K562 (cell line): ENCODE results near the gene ZCCHC24. TPM values are rescaled to one million over a fixed set of nuclear protein-coding genes. Genes with fewer than 3 reads are reported as not detected.

Experiments used
- ATF3 ChIP-seq, 2 experiments: fragments of 450-650 bp in 1 of 2; sonication (generic) in 1 of 2; formaldehyde crosslinking in 1 of 2; IDR thresholded peaks in 1 of 2; conservative IDR thresholded peaks in 1 of 2; 2 replicates each; pipeline versions ENCODE4 v1.6.1 to v1.8.1; 2016 to 2023; ENCODE audit warnings: mild to moderate bottlenecking in 2 of 2, moderate library complexity in 2 of 2, inconsistent platforms in 1 of 2, missing genetic modification reagents in 1 of 2
- CBFA2T3 ChIP-seq: fragments of 450-650 bp; IDR thresholded peaks from 2 replicates; pipeline ENCODE4 v1.6.1; 2017
- CCNT2 ChIP-seq: IDR thresholded peaks from 2 replicates; pipeline ENCODE4 v1.6.1; 2011; ENCODE audit warnings: borderline replicate concordance, low read depth, mild to moderate bottlenecking, moderate library complexity, mixed read lengths, low read length; ENCODE audit not compliant: insufficient read length; ENCODE audit errors: extremely low read depth
- ETV1 ChIP-seq: fragments of 450-650 bp; conservative IDR thresholded peaks from 2 replicates; pipeline ENCODE4 v1.6.1; 2016; ENCODE audit warnings: missing genetic modification characterization, control low read depth, low read depth, missing compliant biosample characterization
- FOXA1 ChIP-seq: fragments of 450-650 bp; IDR thresholded peaks from 2 replicates; pipeline ENCODE4 v1.6.1; 2016; ENCODE audit warnings: mild to moderate bottlenecking, borderline replicate concordance
- HES1 ChIP-seq: fragments of 450-650 bp; IDR thresholded peaks from 2 replicates; pipeline ENCODE4 v1.6.1; 2016; ENCODE audit warnings: low read depth, mild to moderate bottlenecking, moderate library complexity
- ILF3 ChIP-seq: fragments of 450-650 bp; IDR thresholded peaks from 2 replicates; pipeline ENCODE4 v1.6.1; 2018; ENCODE audit warnings: antibody characterized with exemption, mild to moderate bottlenecking, moderate library complexity, borderline replicate concordance
- MGA ChIP-seq: fragments of 450-650 bp; IDR thresholded peaks from 2 replicates; pipeline ENCODE4 v1.6.1; 2016; ENCODE audit warnings: mild to moderate bottlenecking, moderate library complexity
- PHTF2 ChIP-seq: fragments of 250-450 bp; sonication (Bioruptor Pico); IDR thresholded peaks from 2 replicates; pipeline ENCODE4 v1.5.0; 2021; ENCODE audit warnings: mild to moderate bottlenecking
- POLR2AphosphoS2 ChIP-seq: IDR thresholded peaks from 2 replicates; pipeline ENCODE4 v1.6.1; 2012; ENCODE audit warnings: low read length, improper control_type of control experiment
- RBM25 ChIP-seq: fragments of 200-400 bp; formaldehyde crosslinking; IDR thresholded peaks from 2 replicates; pipeline ENCODE4 v1.6.1; 2018; ENCODE audit warnings: low read length, low read depth, moderate library complexity; ENCODE audit not compliant: severe bottlenecking
- RCOR1 ChIP-seq, 2 experiments: IDR thresholded peaks; 2 replicates each; pipeline ENCODE4 v1.6.1; 2012; ENCODE audit warnings: low read depth in 2 of 2, low read length in 2 of 2, borderline replicate concordance in 1 of 2, improper control_type of control experiment in 1 of 2
- SRSF3 ChIP-seq: fragments of 200-400 bp; formaldehyde crosslinking; IDR thresholded peaks from 2 replicates; pipeline ENCODE4 v1.6.1; 2016; ENCODE audit warnings: mild to moderate bottlenecking, low read length, moderate library complexity; ENCODE audit not compliant: insufficient read depth
- ZNF830 ChIP-seq: fragments of 250-450 bp; sonication (Bioruptor Pico); IDR thresholded peaks from 2 replicates; pipeline ENCODE4 v1.5.0; 2021; ENCODE audit warnings: mild to moderate bottlenecking
- polyA plus RNA-seq, 8 experiments: library from polyadenylated mRNA; depleted of rRNA in 4 of 8; stranded (reverse) in 5 of 8; unstranded in 3 of 8; fragments of >200 nt; fragmentation: Nextera tagmentation in 2 of 8; fragmentation: Illumina TruSeq in 1 of 8; extraction: Ambion mirVana in 2 of 8; extraction: Trizol in 1 of 8; gene quantifications; 2 replicates each; pipeline versions ENCODE4 v1.2.1 to v1.2.3, GENCODE V29; 2011 to 2014; ENCODE audit warnings: inconsistent platforms in 1 of 8, missing spikeins in 1 of 8
- total RNA-seq, 7 experiments: library from RNA; depleted of rRNA in 6 of 7; stranded (reverse); fragments of >200 nt in 6 of 7; fragmentation: Illumina TruSeq in 2 of 7; extraction: Trizol in 2 of 7; gene quantifications; 2 replicates each; pipeline versions ENCODE4 v1.2.1 to v1.2.3, GENCODE V29; 2011 to 2021; ENCODE audit warnings: low replicate concordance in 1 of 7

ZCCHC24 gene
- total and polyA plus RNA-seq, 9 of the 15 experiments (the other 6 are each of a cell fraction or from before 2014, with no cell fraction given): 0.84 to 11.0 (median 4.6) TPM

GRCh38 chr10:79404231-79404609 lies 41.2 kb downstream of the ZCCHC24 start (continued):
- TF ChIP-seq MGA: no peak
- TF ChIP-seq RCOR1 (IDR thresholded peaks at IDR 0.05; ENCODE audit: borderline replicate concordance in 1 of 2, low read depth in 2 of 2, low read length in 2 of 2): peak in 1 of 2 experiments; percentile 91; a peak in 2 of 4 replicates
- TF ChIP-seq PHTF2 (CRISPR knock-in tag): no peak
- no peak for TF ChIP-seq ILF3
- no peak for TF ChIP-seq FOXA1
- no peak for TF ChIP-seq ATF3 (IDR thresholded peaks at IDR 0.05)
- no peak for TF ChIP-seq ATF3 (CRISPR knock-in tag; conservative IDR thresholded peaks at IDR 0.05)
- no peak for TF ChIP-seq POLR2AphosphoS2
- TF ChIP-seq ZNF830 (CRISPR knock-in tag): no peak
- TF ChIP-seq SRSF3: no peak
- no peak for TF ChIP-seq CCNT2
- peak; percentile 54 for TF ChIP-seq ETV1
- peak; percentile 38; the same call in 1 of the 2 replicates for TF ChIP-seq CBFA2T3
- TF ChIP-seq RBM25: no peak
- TF ChIP-seq HES1: no peak
